Erythroblast (primary cell): ENCODE data around the gene DNAJC8.

Experiments
- DNase-seq, 2 experiments: peaks; one replicate each; lab custom pipeline; 2025; lab: John Stamatoyannopoulos, UW
- GATA1 ChIP-seq: IDR thresholded peaks from 2 replicates; pipeline ENCODE4 v1.6.1; 2011; ENCODE audit warnings: low read depth, mild to moderate bottlenecking, control low read depth, low read length, moderate library complexity
- POLR2A ChIP-seq: IDR thresholded peaks from 2 replicates; pipeline ENCODE4 v1.6.1; 2011; ENCODE audit warnings: mild to moderate bottlenecking, low read length

The DNAJC8 gene

GRCh38 chr1:28159680-28160079 lies 73.1 kb downstream of the DNAJC8 start:
- TF ChIP-seq POLR2A, result no peak
- TF ChIP-seq GATA1, result no peak
- no peak for DNase-seq

- DNase-seq, result no peak
- TF ChIP-seq GATA1 (no peak), POLR2A (no peak)
These were observed 73.6 kb downstream of the DNAJC8 start for GRCh38 chr1:28159243-28159642.

GRCh38 chr1:28157894-28158293 lies 74.9 kb downstream of the DNAJC8 start:
- DNase-seq, result no peak
- TF ChIP-seq POLR2A (no peak), GATA1 (no peak)

- no peak for DNase-seq
- TF ChIP-seq POLR2A (no peak), GATA1 (no peak)
These were observed 76.0 kb downstream of the DNAJC8 start for GRCh38 chr1:28156821-28157220.

GRCh38 chr1:28155628-28156027 lies 77.2 kb downstream of the DNAJC8 start:
- no peak for DNase-seq
- TF ChIP-seq GATA1 (no peak), POLR2A (no peak)

- DNase-seq, result no peak
- no peak for TF ChIP-seq GATA1
- no peak for TF ChIP-seq POLR2A
These were observed 78.7 kb downstream of the DNAJC8 start for GRCh38 chr1:28154078-28154594.
